Lung (tissue), 12 donors: Measurements from ENCODE around the gene FAM200C. TPM values are rescaled to one million over a fixed set of nuclear protein-coding genes. Genes with fewer than 3 reads are reported as not detected.

Source experiments
- ATAC-seq: fragments of 200-7000 bp; cut with Tn5 transposase; one replicate; pipeline ENCODE4 v1.9.1; 2020; ENCODE audit warnings: moderate number of reproducible peaks; ENCODE audit not compliant: insufficient read depth, low FRiP score
- DNase-seq, 3 donors: peaks; one replicate each; pipeline ENCODE4 v3.0.0-alpha.2; 2013 to 2017
- H3K27ac ChIP-seq, 2 donors: one replicate each; pipeline ENCODE4 v1.5.1; 2013; ENCODE audit warnings: mild to moderate bottlenecking in 2 of 2, moderate library complexity in 2 of 2, control low read depth in 1 of 2, inconsistent platforms in 1 of 2, low read depth in 1 of 2, low read length in 1 of 2
- H3K27me3 ChIP-seq, 3 donors: one replicate each; pipeline ENCODE4 v1.5.1; 2013; ENCODE audit warnings: low read length in 2 of 3; ENCODE audit not compliant: control insufficient read depth in 3 of 3, insufficient read depth in 3 of 3
- H3K36me3 ChIP-seq, 4 donors: one replicate each; pipeline ENCODE4 v1.5.1; 2013; ENCODE audit warnings: low read length in 4 of 4, mild to moderate bottlenecking in 1 of 4, moderate library complexity in 1 of 4; ENCODE audit not compliant: control insufficient read depth in 4 of 4, insufficient read depth in 4 of 4
- H3K4me1 ChIP-seq, 5 donors: one replicate each; pipeline ENCODE4 v1.5.1; 2013; ENCODE audit warnings: low read length in 5 of 5, mild to moderate bottlenecking in 2 of 5, moderate library complexity in 1 of 5; ENCODE audit not compliant: control insufficient read depth in 5 of 5, insufficient read depth in 5 of 5
- H3K4me3 ChIP-seq: one replicate; pipeline ENCODE4 v1.5.1; 2013; ENCODE audit warnings: mild to moderate bottlenecking, control low read depth, moderate library complexity
- H3K9ac ChIP-seq, 2 donors: one replicate each; pipeline ENCODE4 v1.5.1; 2013; ENCODE audit warnings: low read length in 2 of 2, control low read depth in 1 of 2; ENCODE audit not compliant: insufficient read depth in 1 of 2
- H3K9me3 ChIP-seq, 4 donors: one replicate each; pipeline ENCODE4 v1.5.1; 2013; ENCODE audit warnings: low read length in 3 of 4, mild to moderate bottlenecking in 1 of 4, moderate library complexity in 1 of 4; ENCODE audit not compliant: control insufficient read depth in 4 of 4, insufficient read depth in 3 of 4
- CTCF ChIP-seq: IDR thresholded peaks from 2 replicates; pipeline ENCODE4 v1.5.1; 2012; ENCODE audit warnings: mild to moderate bottlenecking; ENCODE audit errors: control extremely low read depth, extremely low read depth
- WGBS, 2 donors: extraction: QIAGEN DNeasy Blood & Tissue Kit; methylation state at CpG; one replicate each; pipeline ENCODE4 v1.1.7; 2013; 5-methylcytosine and 5-hydroxymethylcytosine counted together
- polyA plus RNA-seq, 2 donors: library from polyadenylated mRNA; stranded (reverse); fragments of 200-250 nt; gene quantifications; one replicate each; pipeline ENCODE4 v1.2.1, GENCODE V29; 2013
- total RNA-seq, 2 donors: library from RNA; depleted of rRNA in 1 of 2; stranded (reverse); fragments of >200 nt in 1 of 2; gene quantifications; one replicate each; pipeline ENCODE4 v1.2.1, GENCODE V29; 2014 to 2021
- donor health status: control.
- donor health status: control.
- donor health status: Bipolar disorder and iron deficiency.
- donor health status: healthy.
- donor health status: DM: yes; HTN: yes; CAD: no.

FAM200C gene
- total and polyA plus RNA-seq, 4 donors, result 1.1 to 12.3 (median 3.7) TPM

- H3K9ac ChIP-seq, result no peak overlapping the region
- peaks cover 0 to 4% (median 0%) of the 10 kb centered on the region in 3 donors for H3K27me3 ChIP-seq
- H3K4me3 ChIP-seq, result no peak overlapping the region
- WGBS, 2 donors, result 94 to 97% methylated on average over 2 of the region's 2 CpGs
- H3K36me3 ChIP-seq, result no peaks in the 10 kb centered on the region
- no peak for DNase-seq
- H3K4me1 ChIP-seq, result peaks cover 0 to 13% (median 7%) of the 10 kb centered on the region in 5 donors
- no peak for TF ChIP-seq CTCF
- H3K9me3 ChIP-seq, result no peaks in the 10 kb centered on the region
- no peak overlapping the region for H3K27ac ChIP-seq
- ATAC-seq, result no peak
Observed at GRCh38 chr5:160366230-160366629, 33.6 kb downstream of the FAM200C start.

- H3K27me3 ChIP-seq, result no peaks in the 10 kb centered on the region
- no peak overlapping the region for H3K4me3 ChIP-seq
- H3K36me3 ChIP-seq, result no peaks in the 10 kb centered on the region
- TF ChIP-seq CTCF, result no peak
- no peak overlapping the region for H3K9ac ChIP-seq
- H3K9me3 ChIP-seq, result no peaks in the 10 kb centered on the region
- peak overlapping the region in 1 of 2 donors; percentile 75 for H3K27ac ChIP-seq
- DNase-seq, result peak; percentile 43 to 45 (median 45)
- ATAC-seq, result no peak
- 76 to 84% methylated on average over 13 of the region's 13 CpGs for WGBS, 2 donors
- H3K4me1 ChIP-seq, result peaks cover 0 to 19% (median 5%) of the 10 kb centered on the region in 5 donors
Observed at GRCh38 chr5:160363660-160364395, 36.0 kb downstream of the FAM200C start.

GRCh38 chr5:160363211-160363610 is 36.6 kb downstream of the FAM200C start:
- H3K36me3 ChIP-seq, result no peaks in the 10 kb centered on the region
- no peaks in the 10 kb centered on the region for H3K27me3 ChIP-seq
- H3K9me3 ChIP-seq, result no peaks in the 10 kb centered on the region
- no peak overlapping the region for H3K4me3 ChIP-seq
- 46 to 71% methylated on average over 3 of the region's 3 CpGs for WGBS, 2 donors
- H3K9ac ChIP-seq, result peak overlapping the region in 1 of 2 donors; percentile 61
- H3K27ac ChIP-seq, result peak overlapping the region in 1 of 2 donors; percentile 55
- peak; percentile 22 to 81 (median 75) for DNase-seq
- TF ChIP-seq CTCF, result no peak
- ATAC-seq, result no peak
- peaks cover 0 to 20% (median 5%) of the 10 kb centered on the region in 5 donors for H3K4me1 ChIP-seq
